Heart left ventricle (tissue), 13 donors: ENCODE measurements around the gene BCR.

Experiments
- CTCF ChIP-seq, 12 donors: fragments of 200-600 bp; sonication (generic) in 4 of 12; IDR thresholded peaks; one replicate each; pipeline versions ENCODE4 v1.5.0 to v1.8.0; 2018 to 2022; ENCODE audit warnings: antibody characterized with exemption in 12 of 12, mild to moderate bottlenecking in 5 of 12
- POLR2A ChIP-seq, 2 donors: fragments of 450-650 bp; IDR thresholded peaks; one replicate each; pipeline ENCODE4 v1.6.1; 2017; ENCODE audit warnings: antibody characterized with exemption in 2 of 2, mild to moderate bottlenecking in 2 of 2, moderate library complexity in 2 of 2
- donor health status: ischemic (EF 13 %, LVEDD 7.1; RV severe dilation, severe dysfunction).
- donor health status: DM: no; HTN: yes; CAD: no.
- donor health status: DM: no; HTN: no; CAD: no.
- donor health status: ischemic (EF 25% LVEDD 6.9; RV normal size, moderate dysfunction).
- donor health status: ischemic (EF 25% LVEDD 5.7; RV mildly dilated, moderate dysfunction).
- donor health status: ischemic (EF 35%, LVEDD 5.7; RV mildly dilated, moderate dysfunction).
- donor health status: nonischemic (EF 11% LVEDD 7.7; RV severe dilation, severe dysfunction).
- donor health status: DM: yes; HTN: yes; CAD: no.
- donor health status: PGD.
- donor health status: ischemic (EF 29% LVEDD 5.4; RV normal size, mild dysfunction).
- donor health status: nonischemic (EF 23%, LVEDD 6.1; RV moderate dilation, normal function).

GRCh38 chr22:23142546-23143105, 37.7 kb upstream of the BCR start:
- TF ChIP-seq CTCF (IDR thresholded peaks at IDR 0.05), result no peak
- no peak for TF ChIP-seq POLR2A (IDR thresholded peaks at IDR 0.05)
